Sigmoid colon (tissue), 7 donors: ENCODE data around the gene TCF3. TPM values are rescaled to one million over a fixed set of nuclear protein-coding genes. Genes with fewer than 3 reads are reported as not detected.
A peak's percentile ranks its signal among the peaks of the same experiment; 100 is the strongest.
"Not testable (repeated sequence)": the region's sequence is repeated elsewhere in the genome, so short reads cannot be mapped to it uniquely, and the experiment has no call there.

ENCODE experiments used
- DNase-seq: peaks from one replicate; pipeline ENCODE4 v3.0.0-alpha.2; 2019
- H3K27ac ChIP-seq, 4 donors: fragments of 200-600 bp; sonication (generic); one replicate each; pipeline ENCODE4 v1.5.1; 2016 to 2019; ENCODE audit warnings: mild to moderate bottlenecking in 1 of 4
- H3K27me3 ChIP-seq, 3 donors: fragments of 200-600 bp; sonication (generic); one replicate each; pipeline ENCODE4 v1.5.1; 2019; ENCODE audit warnings: mild to moderate bottlenecking in 1 of 3
- H3K36me3 ChIP-seq, 4 donors: fragments of 200-600 bp; sonication (generic); one replicate each; pipeline ENCODE4 v1.5.1; 2016 to 2019
- H3K4me1 ChIP-seq, 4 donors: fragments of 200-600 bp; sonication (generic); one replicate each; pipeline ENCODE4 v1.5.1; 2017 to 2019
- H3K4me3 ChIP-seq, 4 donors: fragments of 200-600 bp; sonication (generic); one replicate each; pipeline ENCODE4 v1.5.1; 2017 to 2019; ENCODE audit warnings: mild to moderate bottlenecking in 2 of 4, moderate library complexity in 1 of 4
- H3K9me3 ChIP-seq, 4 donors: fragments of 200-600 bp in 3 of 4; sonication (generic) in 3 of 4; one replicate each; pipeline versions ENCODE4 v1.5.1 to v1.6.1; 2013 to 2019
- CTCF ChIP-seq, 4 experiments: fragments of 450-650 bp in 3 of 4; fragments of 200-600 bp in 1 of 4; IDR thresholded peaks; one replicate each; pipeline ENCODE4 v1.5.1; 2016 to 2019; ENCODE audit warnings: antibody characterized with exemption in 4 of 4, mild to moderate bottlenecking in 3 of 4, moderate library complexity in 2 of 4
- EP300 ChIP-seq, 4 donors: sonication (generic); formaldehyde crosslinking; IDR thresholded peaks; one replicate each; pipeline ENCODE4 v1.6.1; 2017; ENCODE audit warnings: antibody characterized with exemption in 4 of 4
- POLR2A ChIP-seq, 2 donors: fragments of 450-650 bp; IDR thresholded peaks; one replicate each; pipeline ENCODE4 v1.6.1; 2016; ENCODE audit warnings: antibody characterized with exemption in 2 of 2, mild to moderate bottlenecking in 2 of 2, moderate library complexity in 2 of 2
- POLR2AphosphoS5 ChIP-seq, 4 donors: sonication (generic); formaldehyde crosslinking; IDR thresholded peaks; one replicate each; pipeline ENCODE4 v1.6.1; 2017; ENCODE audit warnings: antibody characterized with exemption in 4 of 4
- WGBS, 2 donors: extraction: QIAGEN DNeasy Blood & Tissue Kit; methylation state at CpG; one replicate each; pipeline ENCODE4 v1.1.7; 2013; 5-methylcytosine and 5-hydroxymethylcytosine counted together
- intact Hi-C: fragments of 100-400 bp; cut with DNase I; formaldehyde crosslinking; loops from one replicate; pipeline ENCODE4 v1.15.1; 2023
- polyA plus RNA-seq, 3 donors: library from polyadenylated mRNA; stranded (reverse); fragments of 200-250 nt; gene quantifications; one replicate each; pipeline ENCODE4 v1.2.3, GENCODE V29; 2013
- total RNA-seq, 4 donors: library from RNA; depleted of rRNA; stranded (reverse); fragments of >200 nt; gene quantifications; one replicate each; pipeline ENCODE4 v1.1.0, GENCODE V29; 2016
- donor health status: healthy with polysubstance abuse.
- donor health status: Bipolar disorder and iron deficiency.
- donor health status: healthy.

TCF3 gene
- total and polyA plus RNA-seq, 7 donors, result 18.6 to 66.9 (median 30.8) TPM

- no peak for DNase-seq
- TF ChIP-seq POLR2AphosphoS5 (IDR thresholded peaks at IDR 0.05) (no peak), POLR2A (IDR thresholded peaks at IDR 0.05) (no peak), EP300 (IDR thresholded peaks at IDR 0.05) (no peak), CTCF (IDR thresholded peaks at IDR 0.05) (no peak)
- intact Hi-C loops, result loop anchor here (2.0 to 5.0 kb wide), 2 partner anchors 49 to 94 kb away; no protein-coding TSS in a partner anchor
- H3K9me3 ChIP-seq, result no peaks in the 10 kb centered on the region
- peaks cover 41 to 95% (median 92%) of the 10 kb centered on the region in 3 donors for H3K27me3 ChIP-seq
- H3K36me3 ChIP-seq, result no peaks in the 10 kb centered on the region
- 57 to 58% methylated on average over 16 of the region's 16 CpGs for WGBS, 2 donors
- no peak overlapping the region for H3K4me3 ChIP-seq
- no peak overlapping the region for H3K27ac ChIP-seq
- H3K4me1 ChIP-seq, result peaks cover 0 to 31% (median 23%) of the 10 kb centered on the region in 4 donors
These were observed 21.4 kb upstream of the TCF3 start for GRCh38 chr19:1673645-1674292.

- Histone ChIP-seq H3K4me3 (no peak overlapping the region), H3K9me3 (no peaks in the 10 kb centered on the region), H3K27ac (no peak overlapping the region), H3K4me1 (peaks cover 0 to 36% (median 26%) of the 10 kb centered on the region in 4 donors), H3K36me3 (no peaks in the 10 kb centered on the region), H3K27me3 (peaks cover 44 to 97% (median 93%) of the 10 kb centered on the region in 3 donors)
- no peak for DNase-seq
- intact Hi-C loops, result loop anchor here (1.0 to 5.0 kb wide), 3 partner anchors 48 to 127 kb away; no protein-coding TSS in a partner anchor
- WGBS, 2 donors, result 81 to 83% methylated on average over 33 of the region's 33 CpGs
- TF ChIP-seq CTCF (IDR thresholded peaks at IDR 0.05) (no peak), EP300 (IDR thresholded peaks at IDR 0.05) (no peak)
These were observed 20.6 kb upstream of the TCF3 start for GRCh38 chr19:1672769-1673644.

- H3K9me3 ChIP-seq, result no peaks in the 10 kb centered on the region
- TF ChIP-seq POLR2AphosphoS5 (IDR thresholded peaks at IDR 0.05) (no peak), CTCF (IDR thresholded peaks at IDR 0.05) (peak; percentile 45 to 91 (median 72))
- H3K4me3 ChIP-seq, result peak overlapping the region in 2 of 4 donors; percentile 23 to 24
- no peaks in the 10 kb centered on the region for H3K36me3 ChIP-seq
- DNase-seq, result no peak
- H3K4me1 ChIP-seq, result peaks cover 0 to 36% (median 29%) of the 10 kb centered on the region in 4 donors
- intact Hi-C loops, result loop anchor here (1.0 to 5.0 kb wide), 3 partner anchors 47 to 126 kb away; no protein-coding TSS in a partner anchor
- peaks cover 44 to 97% (median 93%) of the 10 kb centered on the region in 3 donors for H3K27me3 ChIP-seq
- WGBS, 2 donors, result 3 to 6% methylated on average over 57 of the region's 57 CpGs
- H3K27ac ChIP-seq, result no peak overlapping the region
These were observed 19.8 kb upstream of the TCF3 start for GRCh38 chr19:1672038-1672768.

- Histone ChIP-seq H3K4me1 (peaks cover 0 to 36% (median 29%) of the 10 kb centered on the region in 4 donors), H3K4me3 (peak overlapping the region in 2 of 4 donors; percentile 23 to 24), H3K36me3 (no peaks in the 10 kb centered on the region), H3K9me3 (no peaks in the 10 kb centered on the region), H3K27me3 (peaks cover 44 to 97% (median 90%) of the 10 kb centered on the region in 3 donors), H3K27ac (no peak overlapping the region)
- WGBS, 2 donors, result 3% methylated on average over 17 of the region's 17 CpGs
- intact Hi-C loops, result loop anchor here (1.0 to 5.0 kb wide), 3 partner anchors 47 to 125 kb away; no protein-coding TSS in a partner anchor
- no peak for DNase-seq
- TF ChIP-seq POLR2A (IDR thresholded peaks at IDR 0.05) (no peak), EP300 (IDR thresholded peaks at IDR 0.05) (no peak), POLR2AphosphoS5 (IDR thresholded peaks at IDR 0.05) (no peak), CTCF (IDR thresholded peaks at IDR 0.05) (no peak)
These were observed 19.3 kb upstream of the TCF3 start for GRCh38 chr19:1671716-1672037.

GRCh38 chr19:1670747-1671146 lies 18.3 kb upstream of the TCF3 start:
- 49 to 59% methylated on average over 14 of the region's 14 CpGs for WGBS, 2 donors
- Histone ChIP-seq H3K27me3 (peaks cover 40 to 93% (median 80%) of the 10 kb centered on the region in 3 donors), H3K4me1 (peaks cover 0 to 31% (median 26%) of the 10 kb centered on the region in 4 donors)
- DNase-seq, H3K27ac ChIP-seq, H3K36me3 ChIP-seq, H3K4me3 ChIP-seq, H3K9me3 ChIP-seq: not testable (repeated sequence)
- intact Hi-C loops, result loop anchor here (5.0 kb wide), 1 partner anchor 97 kb away; no protein-coding TSS in a partner anchor
